Endothelial cell of umbilical vein (primary cell): Measurements from ENCODE around the gene BRI3BP.

ENCODE experiments used
- CTCF ChIP-seq, 2 donors: IDR thresholded peaks; 1 replicate in 1 of 2; 2 replicates in 1 of 2; pipeline ENCODE4 v1.5.1; 2011; ENCODE audit warnings: low read length in 2 of 2, mild to moderate bottlenecking in 2 of 2, moderate library complexity in 2 of 2, control low read depth in 1 of 2, inconsistent platforms in 1 of 2, low read depth in 1 of 2; ENCODE audit not compliant: insufficient read depth in 1 of 2; ENCODE audit errors: extremely low read depth in 1 of 2
- EZH2 ChIP-seq: IDR thresholded peaks from 2 replicates; pipeline ENCODE4 v1.6.1; 2012; ENCODE audit warnings: borderline replicate concordance, low read depth, mild to moderate bottlenecking, moderate library complexity, low read length, inconsistent platforms; ENCODE audit not compliant: severe bottlenecking
- GATA2 ChIP-seq: IDR thresholded peaks from 2 replicates; pipeline ENCODE4 v1.7.0; 2011; ENCODE audit warnings: low read depth, mild to moderate bottlenecking, moderate library complexity, mixed read lengths, low read length; ENCODE audit not compliant: insufficient read length, insufficient read depth
- JUN ChIP-seq: IDR thresholded peaks from 2 replicates; pipeline ENCODE4 v1.6.1; 2011; ENCODE audit warnings: borderline replicate concordance, low read depth; ENCODE audit not compliant: insufficient read length, insufficient read depth
- POLR2A ChIP-seq: IDR thresholded peaks from 2 replicates; pipeline ENCODE4 v1.6.1; 2012; ENCODE audit warnings: low read depth, mild to moderate bottlenecking, control low read depth, low read length
- POLR2AphosphoS5 ChIP-seq: IDR thresholded peaks from 2 replicates; pipeline ENCODE4 v1.6.1; 2012; ENCODE audit warnings: low read depth, mild to moderate bottlenecking, control low read depth, low read length, moderate library complexity; ENCODE audit not compliant: insufficient read depth

GRCh38 chr12:124970647-124971402 is 22.6 kb upstream of the BRI3BP start:
- TF ChIP-seq POLR2AphosphoS5 (no peak), GATA2 (no peak), CTCF (IDR thresholded peaks at IDR 0.05; ENCODE audit: extremely low read depth in 1 of 2, insufficient read depth in 1 of 2, low read depth in 1 of 2, low read length in 2 of 2) (no peak), POLR2A (no peak), JUN (no peak), EZH2 (no peak)
